BLaER1 (cell line): ENCODE measurements around the gene MYF5.

ENCODE experiments used
- H3K27ac ChIP-seq: shearing (Covaris generic); formaldehyde crosslinking; 2 replicates; pipeline ENCODE4 v1.8.1; 2022
- H3K27me3 ChIP-seq: shearing (Covaris generic); formaldehyde crosslinking; 2 replicates; pipeline ENCODE4 v1.8.1; 2022
- H3K36me3 ChIP-seq: shearing (Covaris generic); formaldehyde crosslinking; 2 replicates; pipeline ENCODE4 v1.8.1; 2022
- H3K4me1 ChIP-seq: shearing (Covaris generic); formaldehyde crosslinking; 2 replicates; pipeline ENCODE4 v1.8.1; 2022
- H3K4me2 ChIP-seq: shearing (Covaris generic); formaldehyde crosslinking; 2 replicates; pipeline ENCODE4 v1.8.1; 2022
- H3K4me3 ChIP-seq: shearing (Covaris generic); formaldehyde crosslinking; 2 replicates; pipeline ENCODE4 v1.8.1; 2022
- H3K9ac ChIP-seq: shearing (Covaris generic); formaldehyde crosslinking; 2 replicates; pipeline ENCODE4 v1.8.1; 2022
- H3K9me3 ChIP-seq: shearing (Covaris generic); formaldehyde crosslinking; 2 replicates; pipeline ENCODE4 v1.8.1; 2022
- H4K20me1 ChIP-seq: shearing (Covaris generic); formaldehyde crosslinking; 2 replicates; pipeline ENCODE4 v1.8.1; 2022
- Cebpa-rat ChIP-seq: shearing (Covaris generic); IDR thresholded peaks from 2 replicates; pipeline ENCODE4 v1.8.1; 2022

MYF5 gene

GRCh38 chr12:80754274-80754673 lies 37.6 kb downstream of the MYF5 start:
- no peaks in the 10 kb centered on the region for H3K9me3 ChIP-seq
- no peak overlapping the region for H3K4me3 ChIP-seq
- H3K4me1 ChIP-seq, result no peaks in the 10 kb centered on the region
- no peaks in the 10 kb centered on the region for H4K20me1 ChIP-seq
- H3K36me3 ChIP-seq, result no peaks in the 10 kb centered on the region
- TF ChIP-seq Cebpa-rat, result no peak
- no peak overlapping the region for H3K4me2 ChIP-seq
- no peak overlapping the region for H3K9ac ChIP-seq
- H3K27ac ChIP-seq, result no peak overlapping the region
- no peaks in the 10 kb centered on the region for H3K27me3 ChIP-seq

DNA sequence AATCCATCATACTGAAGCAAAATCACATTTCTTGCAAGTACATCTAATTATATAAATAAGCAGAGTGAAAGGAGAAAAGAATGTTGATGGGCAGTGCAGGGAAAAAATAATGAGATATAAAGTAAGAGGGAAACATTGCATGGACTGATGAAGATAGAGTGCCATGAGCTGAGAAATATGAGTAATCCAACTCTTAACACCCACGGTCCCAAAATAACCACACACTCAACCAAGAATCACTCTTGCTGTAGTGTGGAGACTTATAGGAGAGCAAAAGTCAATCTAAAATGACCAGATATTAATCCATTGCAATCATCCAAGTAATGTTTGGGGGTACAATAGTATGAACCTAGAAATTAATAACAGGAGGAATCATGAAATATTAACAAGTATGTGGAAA lies 40.2 kb downstream of the MYF5 start:
- no peak for TF ChIP-seq Cebpa-rat
- Histone ChIP-seq H4K20me1 (no peaks in the 10 kb centered on the region), H3K4me2 (no peak overlapping the region), H3K9ac (no peak overlapping the region), H3K27ac (no peak overlapping the region), H3K9me3 (no peaks in the 10 kb centered on the region), H3K27me3 (no peaks in the 10 kb centered on the region), H3K4me1 (no peaks in the 10 kb centered on the region), H3K4me3 (no peak overlapping the region), H3K36me3 (no peaks in the 10 kb centered on the region)

DNA sequence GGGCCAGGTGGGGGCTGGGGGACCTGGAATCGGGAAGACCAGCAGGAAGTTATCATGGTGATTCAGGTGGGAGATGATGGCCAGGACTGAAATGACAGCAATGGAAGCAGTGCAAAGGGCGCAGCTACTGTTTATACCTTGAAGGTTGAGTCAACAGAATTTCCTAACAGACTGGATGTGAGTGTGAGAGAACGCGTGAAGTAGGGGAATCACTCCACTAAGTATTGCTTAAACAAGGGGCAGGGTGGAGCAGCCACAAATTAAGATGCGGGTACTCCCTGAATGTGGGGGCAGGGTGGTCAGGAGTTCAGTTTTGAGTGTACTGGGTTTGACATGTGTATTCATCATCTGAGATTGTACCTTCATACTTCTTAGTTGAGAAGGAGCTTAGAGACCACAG lies 45.1 kb downstream of the MYF5 start:
- no peak overlapping the region for H3K4me2 ChIP-seq
- H3K36me3 ChIP-seq, result no peaks in the 10 kb centered on the region
- H3K4me3 ChIP-seq, result no peak overlapping the region
- no peaks in the 10 kb centered on the region for H3K4me1 ChIP-seq
- H4K20me1 ChIP-seq, result no peaks in the 10 kb centered on the region
- TF ChIP-seq Cebpa-rat, result no peak
- no peak overlapping the region for H3K27ac ChIP-seq
- no peaks in the 10 kb centered on the region for H3K27me3 ChIP-seq
- H3K9ac ChIP-seq, result no peak overlapping the region
- H3K9me3 ChIP-seq, result no peaks in the 10 kb centered on the region

DNA sequence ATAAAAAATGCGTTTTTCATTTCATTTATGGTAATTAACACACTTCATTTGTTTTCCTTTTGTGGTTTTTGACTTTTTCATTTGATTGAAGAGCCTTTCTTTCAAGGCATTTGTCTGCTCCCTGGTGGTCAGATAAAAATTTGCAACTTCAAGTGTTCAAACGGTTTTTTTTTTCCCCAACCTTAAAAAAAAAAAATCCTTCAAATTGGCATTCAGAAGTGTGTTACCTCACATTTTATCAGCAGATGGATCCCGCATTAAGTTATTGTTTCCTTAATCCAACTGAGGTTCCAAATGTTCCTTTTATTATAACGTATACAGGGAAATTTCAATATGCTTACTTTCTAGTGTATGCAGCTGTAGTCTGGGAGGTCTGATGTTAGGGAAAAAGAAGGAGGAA lies 47.2 kb downstream of the MYF5 start:
- TF ChIP-seq Cebpa-rat, result no peak
- Histone ChIP-seq H3K27me3 (no peaks in the 10 kb centered on the region), H3K27ac (no peak overlapping the region), H3K36me3 (no peaks in the 10 kb centered on the region), H3K4me2 (no peak overlapping the region), H3K9me3 (no peaks in the 10 kb centered on the region), H3K4me3 (no peak overlapping the region), H3K9ac (no peak overlapping the region), H3K4me1 (no peaks in the 10 kb centered on the region), H4K20me1 (no peaks in the 10 kb centered on the region)

DNA sequence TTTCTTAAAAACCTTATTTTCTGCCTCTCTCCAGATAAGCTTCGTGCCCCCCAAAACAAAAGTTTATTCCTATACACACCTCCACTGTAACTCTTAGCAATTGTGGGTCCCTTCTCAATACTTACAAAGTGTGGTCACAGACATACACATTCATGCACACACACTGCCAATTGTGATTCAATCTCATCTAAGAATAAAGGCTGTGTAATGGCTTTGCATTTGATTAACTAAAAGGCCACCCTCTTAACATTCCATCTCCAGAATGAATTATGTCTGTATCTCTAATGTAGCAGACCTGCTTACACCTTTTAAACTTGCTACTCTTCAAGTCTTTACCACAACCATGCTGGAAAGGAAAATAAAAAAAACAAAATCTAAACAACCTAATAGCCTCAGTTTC lies 49.5 kb downstream of the MYF5 start:
- Histone ChIP-seq H3K36me3 (no peaks in the 10 kb centered on the region), H3K27ac (no peak overlapping the region), H3K4me1 (no peaks in the 10 kb centered on the region), H3K9ac (no peak overlapping the region), H3K9me3 (no peaks in the 10 kb centered on the region), H4K20me1 (no peaks in the 10 kb centered on the region), H3K4me3 (no peak overlapping the region), H3K4me2 (no peak overlapping the region), H3K27me3 (no peaks in the 10 kb centered on the region)
- TF ChIP-seq Cebpa-rat, result no peak

- H3K27me3 ChIP-seq, result no peaks in the 10 kb centered on the region
- H3K4me2 ChIP-seq, result no peak overlapping the region
- no peaks in the 10 kb centered on the region for H3K36me3 ChIP-seq
- H3K9ac ChIP-seq, result no peak overlapping the region
- no peaks in the 10 kb centered on the region for H4K20me1 ChIP-seq
- H3K4me3 ChIP-seq, result no peak overlapping the region
- H3K9me3 ChIP-seq, result no peaks in the 10 kb centered on the region
- no peak for TF ChIP-seq Cebpa-rat
- H3K27ac ChIP-seq, result no peak overlapping the region
- H3K4me1 ChIP-seq, result no peaks in the 10 kb centered on the region
Observed at GRCh38 chr12:80766897-80767296, 50.2 kb downstream of the MYF5 start.
